Cerebellar nuclear complex (tissue), 1 donor: ENCODE measurements around the gene MRPL44.

Experiments
- DNase-seq, 2 experiments: peaks; one replicate each; lab custom pipeline; 2025; lab: John Stamatoyannopoulos, UW

The MRPL44 gene

DNA sequence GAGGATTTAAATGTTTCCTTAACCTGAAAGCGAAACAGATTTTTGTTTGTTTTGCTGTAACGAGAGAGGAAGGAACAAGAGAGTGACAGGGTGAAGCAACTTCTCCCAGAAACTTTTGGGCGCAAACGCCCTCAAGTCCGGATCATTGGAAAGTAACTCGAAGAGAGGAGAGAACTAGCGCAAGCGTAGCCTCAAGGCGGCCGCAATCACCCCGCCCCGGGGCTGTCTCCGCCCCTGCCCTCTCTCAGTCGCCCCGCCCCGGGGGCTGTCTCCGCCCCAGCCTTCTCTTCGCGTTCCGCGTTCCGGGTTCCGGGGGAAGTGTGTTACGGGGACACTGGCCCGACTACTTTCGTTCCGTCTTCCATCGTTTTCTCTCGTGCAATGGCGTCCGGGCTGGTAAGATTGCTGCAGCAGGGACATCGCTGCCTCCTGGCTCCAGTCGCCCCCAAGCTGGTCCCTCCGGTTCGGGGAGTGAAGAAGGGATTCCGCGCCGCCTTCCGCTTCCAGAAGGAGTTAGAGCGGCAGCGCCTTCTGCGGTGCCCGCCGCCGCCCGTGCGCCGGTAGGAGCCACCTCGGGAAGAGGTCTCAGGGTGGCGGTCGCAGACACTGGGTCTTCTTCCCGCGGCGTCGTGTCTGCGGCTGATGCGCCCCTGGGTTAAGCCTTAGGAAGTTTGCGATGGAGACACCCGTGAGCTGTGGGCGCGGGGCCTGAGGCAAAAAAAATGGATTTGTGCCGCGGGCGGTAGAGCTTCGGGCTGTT is at the start of gene MRPL44:
TSS of gene MRPL44 (plus strand) at position 372 of the 760 bp plus-strand sequence. CDS start at position 382, 10 bp downstream.
- peak in 1 of 2 experiments; percentile 85 for DNase-seq

DNA sequence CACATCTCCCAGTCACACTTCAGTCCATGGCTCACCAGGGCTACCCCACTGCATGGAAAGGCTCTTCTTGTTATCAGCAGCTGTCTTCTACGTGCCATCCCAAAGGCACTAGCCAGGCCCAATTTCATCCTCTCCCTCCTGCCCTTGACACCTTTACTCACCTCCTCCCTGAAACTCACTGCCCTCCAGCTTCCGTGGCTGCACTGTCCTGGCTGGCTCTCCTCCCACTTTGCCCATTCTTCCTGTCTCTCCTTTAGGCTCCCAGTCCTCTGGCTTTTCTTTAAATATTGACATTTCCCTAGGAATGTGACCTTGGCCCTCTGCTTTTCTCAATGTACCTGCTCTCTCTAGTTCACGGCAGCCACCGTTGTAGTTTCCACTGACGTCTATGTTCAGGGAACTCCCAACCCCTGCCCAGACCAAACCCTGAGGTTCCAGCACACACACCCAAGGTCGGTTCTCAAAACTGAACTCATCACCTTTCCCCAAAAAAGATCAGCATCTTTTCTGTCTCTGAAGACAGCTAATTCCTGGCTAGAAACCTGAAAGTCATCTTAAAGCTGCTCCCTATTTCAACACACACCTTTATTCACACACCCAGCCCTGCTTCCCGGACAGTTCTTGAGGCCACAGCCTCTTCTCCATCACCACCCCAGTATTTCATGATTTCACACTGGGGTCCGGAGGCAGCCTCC is 48.8 kb upstream of the MRPL44 start:
- no peak for DNase-seq

DNA sequence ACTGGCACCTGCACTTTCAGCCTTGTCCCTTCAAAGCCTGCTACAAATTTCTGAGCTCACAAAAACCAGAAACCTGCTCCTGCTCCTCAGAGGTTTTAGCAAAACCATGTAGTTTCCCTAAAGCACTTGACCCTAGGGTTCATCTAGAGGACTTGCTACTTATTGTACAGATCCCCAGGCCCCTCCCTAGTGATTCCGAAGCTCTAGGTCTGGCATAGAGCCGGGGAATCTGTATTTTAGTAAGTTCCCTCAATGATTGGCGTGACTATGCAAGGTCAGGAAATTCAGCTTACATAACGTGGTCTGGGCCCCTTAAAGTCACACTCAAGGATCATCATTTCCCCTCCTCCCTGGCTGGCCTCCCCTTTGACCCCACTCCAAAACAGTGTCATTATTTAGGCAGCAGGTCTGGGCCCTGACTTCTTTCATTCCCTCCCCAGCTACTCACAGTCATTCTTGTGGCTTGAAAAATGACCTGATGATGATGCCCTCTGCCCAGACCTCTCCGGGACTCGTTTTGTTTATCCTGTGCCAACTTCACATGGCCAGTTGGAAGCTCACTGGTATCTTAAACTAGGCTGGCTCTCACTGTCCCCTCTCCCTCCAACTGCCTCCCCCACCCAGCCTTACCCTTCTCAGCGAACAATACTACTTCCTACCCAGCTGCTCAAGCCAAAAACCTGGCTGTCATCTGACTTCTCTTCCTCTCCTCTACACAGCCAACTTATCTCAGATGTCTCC is 48.1 kb upstream of the MRPL44 start:
- DNase-seq = no peak

- no peak for DNase-seq
Measured at GRCh38 chr2:223914324-223914723, 42.9 kb upstream of the MRPL44 start.

DNA sequence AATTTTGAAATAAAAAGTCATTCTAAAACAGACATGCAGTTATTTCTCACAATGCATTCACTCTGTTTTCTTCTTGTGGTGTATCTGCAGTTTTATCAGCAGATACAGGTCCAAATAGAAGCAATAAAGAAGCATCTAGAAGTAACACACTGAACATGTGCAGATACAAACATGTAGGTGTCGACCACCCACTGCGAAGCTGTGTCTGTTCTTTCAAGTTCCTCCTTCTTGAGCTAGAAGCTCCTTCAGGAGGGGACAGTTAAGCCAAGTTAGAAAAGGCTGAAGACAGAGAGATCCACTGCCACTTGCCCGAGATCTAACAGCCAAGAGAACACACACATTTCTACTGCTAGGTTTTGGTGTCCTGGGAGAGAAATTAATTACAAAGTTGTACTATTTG is 42.2 kb upstream of the MRPL44 start:
- DNase-seq = no peak

DNA sequence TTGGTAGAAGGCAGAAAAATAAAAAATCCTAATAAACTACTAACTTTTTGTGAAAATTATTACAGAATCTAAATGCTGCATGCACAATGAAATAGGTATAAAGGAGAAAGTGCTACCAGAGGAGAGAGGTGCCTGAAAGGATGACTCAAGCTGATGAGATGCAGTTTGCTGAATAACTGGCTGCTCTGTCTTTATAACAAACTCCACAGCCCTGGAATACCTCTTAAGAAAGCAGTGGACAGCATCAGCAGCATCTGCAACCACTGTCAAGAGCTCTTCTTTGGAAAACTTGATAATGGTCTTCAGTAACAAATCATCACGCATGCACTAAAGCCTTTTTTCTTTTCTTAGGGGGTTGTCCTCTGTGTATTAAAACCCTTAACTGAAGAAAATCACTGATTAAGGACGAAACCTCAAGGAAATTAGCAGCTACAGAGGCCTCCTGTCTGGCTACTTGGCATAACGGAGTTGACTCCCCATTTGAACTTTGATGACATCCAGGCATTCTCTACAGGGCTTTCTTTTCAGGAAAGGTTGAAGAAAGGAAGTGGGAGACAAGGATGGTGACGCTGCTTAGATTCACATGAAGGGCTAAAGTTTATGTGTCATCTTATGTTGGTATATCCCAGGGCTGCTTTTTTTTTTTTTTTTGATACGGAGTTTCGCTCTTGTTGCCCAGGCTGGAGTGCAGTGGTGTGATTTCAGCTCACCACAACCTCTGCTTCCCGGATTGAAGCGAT is 40.9 kb upstream of the MRPL44 start:
- DNase-seq = no peak

DNA sequence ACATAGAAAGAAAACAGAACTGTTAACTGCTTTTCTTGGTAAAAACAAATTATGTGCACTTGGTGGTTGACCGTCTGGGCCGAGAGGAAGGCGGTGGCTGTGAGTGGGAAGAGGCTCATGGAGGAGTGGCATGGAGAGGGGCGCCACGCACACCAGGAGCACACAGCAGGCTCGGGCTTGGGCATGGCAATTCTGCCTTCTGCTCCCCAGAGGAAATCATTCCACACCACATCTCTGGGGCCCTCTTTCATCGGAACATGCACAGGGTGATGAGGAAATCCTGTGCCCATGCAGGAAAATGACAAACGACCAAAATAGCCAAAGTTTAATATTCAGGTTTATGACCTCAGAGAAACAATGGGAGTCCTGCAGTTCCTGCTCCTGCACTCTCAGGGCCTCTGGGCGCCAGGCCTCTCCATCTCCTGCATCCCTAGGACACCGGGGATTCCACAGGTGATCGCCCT is 38.6 kb upstream of the MRPL44 start:
- no peak for DNase-seq

DNA sequence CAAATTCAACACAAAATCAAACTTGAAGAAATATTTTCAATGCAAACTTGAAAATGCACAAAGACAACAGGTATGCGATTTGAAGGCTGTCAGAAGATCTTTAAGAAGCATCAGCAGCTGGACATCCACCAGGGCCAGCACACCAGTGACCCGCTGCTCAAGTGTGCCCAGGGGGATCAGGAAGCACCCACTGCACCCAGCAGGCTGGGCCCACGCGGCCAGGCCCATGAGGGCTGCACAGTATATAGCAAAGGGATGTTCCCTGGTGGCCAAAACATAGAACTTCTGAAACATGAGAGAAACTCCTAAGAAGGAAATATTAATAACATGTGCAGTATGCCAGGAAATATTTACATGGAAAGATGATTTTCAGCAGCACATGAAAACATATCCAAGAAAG is 37.2 kb upstream of the MRPL44 start:
- DNase-seq = no peak

GRCh38 chr2:223921204-223921603 is 36.1 kb upstream of the MRPL44 start:
- no peak for DNase-seq

DNA sequence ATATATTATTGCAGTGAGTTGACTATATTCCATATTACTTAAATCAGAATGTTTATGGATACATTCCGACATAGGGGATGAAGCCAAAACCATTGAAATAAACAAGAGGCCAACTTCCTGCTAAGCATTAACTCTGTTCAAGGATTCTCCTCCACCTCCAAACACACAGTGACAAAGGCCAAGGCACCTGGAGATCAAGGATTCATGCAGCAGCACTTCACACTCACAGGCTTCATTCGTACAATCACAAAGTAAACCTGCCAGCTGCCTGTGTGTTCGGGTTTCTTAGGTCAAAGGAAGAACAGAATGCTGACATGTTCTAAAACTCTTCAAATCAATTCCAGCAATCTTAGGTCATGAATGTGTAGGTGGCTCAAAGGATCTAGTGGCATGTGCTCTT is 35.0 kb upstream of the MRPL44 start:
- no peak for DNase-seq

DNA sequence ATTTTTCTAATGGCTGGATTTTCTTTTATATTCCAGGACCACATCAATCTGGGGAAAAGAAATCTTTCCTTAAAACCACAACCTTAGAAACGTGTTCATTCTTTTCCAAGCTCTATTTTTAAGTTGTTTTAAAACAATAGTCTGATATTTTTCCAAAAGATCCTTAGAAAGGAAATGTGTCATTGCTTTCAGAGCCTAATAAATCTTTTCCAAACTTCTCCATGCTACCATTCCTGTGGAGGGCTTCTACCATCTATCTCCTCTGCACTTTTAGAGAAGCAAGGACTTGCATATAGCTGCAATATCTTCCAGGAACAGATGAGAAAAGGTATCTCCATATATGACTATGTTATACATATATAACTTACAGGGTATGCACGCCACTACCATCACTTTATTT is 33.3 kb upstream of the MRPL44 start:
- no peak for DNase-seq

DNA sequence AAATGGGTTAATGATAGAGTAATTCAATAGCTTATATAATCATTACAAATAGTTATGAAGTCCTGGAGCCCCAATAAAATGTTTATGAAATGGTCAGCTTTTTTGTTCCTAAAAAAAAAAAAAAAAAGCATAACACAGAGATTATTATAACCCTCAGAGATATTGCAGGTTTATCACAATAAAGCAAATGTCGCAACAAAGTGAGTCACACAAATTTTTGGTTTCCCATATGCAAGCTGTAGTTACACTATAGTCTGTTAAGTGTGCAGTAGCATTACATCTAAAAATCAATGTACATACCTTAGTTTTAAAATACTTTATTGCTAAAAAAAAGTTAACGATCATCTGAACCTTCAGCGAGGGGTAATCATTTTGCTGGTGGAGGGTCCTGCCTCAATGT is 32.2 kb upstream of the MRPL44 start:
- DNase-seq = no peak

GRCh38 chr2:223928113-223929006 is 28.9 kb upstream of the MRPL44 start:
- no peak for DNase-seq

DNA sequence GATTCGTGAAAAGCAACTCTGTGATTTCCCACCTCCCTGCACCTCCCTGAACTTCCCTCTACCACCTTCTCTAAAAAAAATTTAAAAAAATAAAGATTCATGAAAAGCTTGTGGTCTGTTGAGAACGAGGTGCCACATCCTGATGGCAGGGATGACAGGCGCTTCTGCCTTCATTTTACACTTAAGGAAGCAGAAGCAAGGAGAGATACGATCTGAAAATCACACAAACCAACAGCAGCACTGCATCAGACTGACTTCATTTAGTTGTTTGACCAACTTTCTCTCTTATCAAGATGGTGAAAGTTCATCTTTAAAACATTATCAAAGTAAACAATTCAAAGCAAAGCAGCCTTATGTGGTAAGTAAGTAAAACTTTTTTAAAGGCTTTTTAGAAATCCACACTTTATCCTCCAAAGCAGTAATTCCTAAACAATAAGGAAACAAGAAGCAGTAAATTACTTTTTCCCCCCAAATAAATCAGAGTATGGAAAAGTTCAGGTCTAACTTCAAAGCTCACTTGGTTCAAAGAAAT is 27.6 kb upstream of the MRPL44 start:
- no peak for DNase-seq

GRCh38 chr2:223930103-223930976 is 26.9 kb upstream of the MRPL44 start:
- no peak for DNase-seq

GRCh38 chr2:223932816-223933800 is 24.2 kb upstream of the MRPL44 start:
- no peak for DNase-seq

DNA sequence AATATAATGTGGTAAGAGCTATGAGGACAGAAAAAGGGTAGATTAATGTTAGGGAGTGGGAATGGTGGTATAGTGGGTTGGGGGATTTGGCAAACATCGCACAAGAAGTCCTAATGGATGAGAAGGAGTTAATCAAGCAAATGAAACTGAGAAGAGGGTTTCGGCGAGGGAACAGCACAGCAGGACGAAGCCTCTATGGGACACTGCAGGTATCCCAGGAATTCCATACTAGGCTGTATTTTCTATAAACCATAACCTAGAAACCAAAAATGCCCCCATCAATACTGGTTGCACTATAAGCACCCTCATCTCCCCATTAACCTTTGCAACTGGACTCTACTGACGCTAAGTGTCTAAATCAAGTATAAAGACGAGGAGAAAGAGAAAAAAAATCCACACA is 22.4 kb upstream of the MRPL44 start:
- no peak for DNase-seq

DNA sequence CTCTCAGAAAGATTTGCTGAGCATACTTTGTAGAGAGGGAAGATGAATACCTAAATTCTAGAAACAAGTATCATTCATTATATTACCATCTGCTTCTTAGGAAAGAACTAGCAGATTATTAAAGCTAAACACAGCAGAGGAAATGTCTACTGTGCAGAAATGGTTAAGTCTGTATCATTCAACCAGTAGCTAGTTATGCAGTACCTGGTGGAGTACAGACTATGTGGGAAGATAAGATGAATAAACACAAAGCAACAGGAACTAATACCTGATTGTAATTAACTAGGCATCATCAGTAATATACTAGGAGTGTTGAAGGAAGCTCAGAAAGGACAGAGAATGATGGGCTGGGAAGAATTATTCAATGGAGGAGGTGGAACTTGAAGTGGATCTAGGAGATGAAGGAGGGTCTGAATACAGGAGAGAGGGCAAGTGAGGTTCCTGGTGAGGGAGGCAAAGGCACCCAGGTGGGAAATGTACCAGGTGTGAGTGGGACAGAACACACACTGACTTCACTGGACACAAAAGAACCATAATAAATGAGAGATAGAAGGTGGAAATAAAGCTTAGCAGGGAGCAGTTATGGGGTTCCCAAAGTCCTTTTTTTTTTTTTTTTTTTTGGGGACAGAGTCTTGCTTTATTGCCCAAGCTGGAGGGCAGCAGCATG is 21.7 kb upstream of the MRPL44 start:
- no peak for DNase-seq
